ENCODE results near the gene GRK5. TPM values are rescaled to one million over a fixed set of nuclear protein-coding genes. Genes with fewer than 3 reads are reported as not detected.

Gene GRK5
- total RNA-seq, 1 experiment from 2014 or later, result 0.82 TPM

DNA sequence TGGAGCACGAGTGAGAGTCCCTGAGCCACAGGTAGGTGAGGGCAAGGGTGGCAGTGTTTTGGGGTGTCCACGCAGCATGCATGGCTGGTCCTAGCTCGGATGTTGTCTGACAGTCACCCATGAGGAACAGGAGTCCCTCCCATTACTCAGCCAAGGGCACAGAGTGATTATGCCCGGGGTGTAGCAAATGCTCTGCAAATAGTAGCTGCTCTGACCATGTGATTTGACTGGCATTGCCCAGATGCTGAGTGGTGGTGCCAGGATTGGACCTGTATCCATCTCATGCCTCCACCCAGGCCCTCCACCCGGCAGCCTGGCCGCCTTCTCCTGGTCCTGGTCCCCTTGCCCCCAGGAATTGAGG lies 150.8 kb downstream of the GRK5 start:
- BruUV-seq (replicated peaks), result no TSS peak
- Mint-ChIP-seq H3K9me3 (ENCODE audit: unreplicated experiment) (peaks cover 18% of the 10 kb centered on the region), H3K4me3 (ENCODE audit: unreplicated experiment) (no peak overlapping the region), H3K36me3 (ENCODE audit: insufficient read depth, unreplicated experiment) (peaks cover 6% of the 10 kb centered on the region), H3K27ac (ENCODE audit: low read depth, unreplicated experiment) (no peak overlapping the region), H3K27me3 (ENCODE audit: insufficient read depth, unreplicated experiment) (no peaks in the 10 kb centered on the region), H3K4me1 (ENCODE audit: insufficient read depth, unreplicated experiment) (no peaks in the 10 kb centered on the region)
- intact Hi-C loops (cut with micrococcal nuclease), result no loop called here
- TF ChIP-seq, protein P1, sequence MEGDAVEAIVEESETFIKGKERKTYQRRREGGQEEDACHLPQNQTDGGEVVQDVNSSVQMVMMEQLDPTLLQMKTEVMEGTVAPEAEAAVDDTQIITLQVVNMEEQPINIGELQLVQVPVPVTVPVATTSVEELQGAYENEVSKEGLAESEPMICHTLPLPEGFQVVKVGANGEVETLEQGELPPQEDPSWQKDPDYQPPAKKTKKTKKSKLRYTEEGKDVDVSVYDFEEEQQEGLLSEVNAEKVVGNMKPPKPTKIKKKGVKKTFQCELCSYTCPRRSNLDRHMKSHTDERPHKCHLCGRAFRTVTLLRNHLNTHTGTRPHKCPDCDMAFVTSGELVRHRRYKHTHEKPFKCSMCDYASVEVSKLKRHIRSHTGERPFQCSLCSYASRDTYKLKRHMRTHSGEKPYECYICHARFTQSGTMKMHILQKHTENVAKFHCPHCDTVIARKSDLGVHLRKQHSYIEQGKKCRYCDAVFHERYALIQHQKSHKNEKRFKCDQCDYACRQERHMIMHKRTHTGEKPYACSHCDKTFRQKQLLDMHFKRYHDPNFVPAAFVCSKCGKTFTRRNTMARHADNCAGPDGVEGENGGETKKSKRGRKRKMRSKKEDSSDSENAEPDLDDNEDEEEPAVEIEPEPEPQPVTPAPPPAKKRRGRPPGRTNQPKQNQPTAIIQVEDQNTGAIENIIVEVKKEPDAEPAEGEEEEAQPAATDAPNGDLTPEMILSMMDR (IDR thresholded peaks at IDR 0.05; ENCODE audit: unreplicated experiment), result no peak
- ChIA-PET POLR2A (no interaction called here), CTCF (interaction anchor here (0.6 kb wide), 1 partner anchor 58 kb away, joined by 3 read pairs; no protein-coding TSS in a partner anchor)
- DNase-seq (ENCODE audit: unreplicated experiment), result no peak

DNA sequence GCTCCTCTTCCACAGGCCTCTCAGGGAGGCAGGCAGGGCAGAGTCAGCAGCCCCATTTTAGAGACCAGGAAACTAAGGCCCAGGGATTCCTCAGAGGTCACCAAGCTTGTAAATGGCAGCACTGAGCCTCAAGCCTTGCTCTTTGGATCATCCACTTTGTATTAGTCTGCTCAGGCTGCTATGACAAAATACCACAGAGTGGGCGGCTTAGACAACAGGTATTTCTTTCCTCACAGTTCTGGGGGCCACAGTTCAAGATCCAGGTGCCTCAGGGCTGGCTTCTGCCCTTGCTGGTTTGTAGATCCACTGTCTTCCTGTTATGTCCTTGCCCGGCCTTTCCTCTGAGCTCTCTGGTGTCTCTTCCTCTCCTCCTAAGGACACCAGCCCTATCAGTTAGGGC lies 151.2 kb downstream of the GRK5 start:
- ChIA-PET CTCF (no interaction called here), POLR2A (no interaction called here)
- no TSS peak for BruUV-seq (replicated peaks)
- DNase-seq (ENCODE audit: unreplicated experiment), result no peak
- Mint-ChIP-seq H3K27me3 (ENCODE audit: insufficient read depth, unreplicated experiment) (no peaks in the 10 kb centered on the region), H3K4me3 (ENCODE audit: unreplicated experiment) (no peak overlapping the region), H3K27ac (ENCODE audit: low read depth, unreplicated experiment) (no peak overlapping the region), H3K9me3 (ENCODE audit: unreplicated experiment) (peaks cover 18% of the 10 kb centered on the region), H3K36me3 (ENCODE audit: insufficient read depth, unreplicated experiment) (peaks cover 6% of the 10 kb centered on the region), H3K4me1 (ENCODE audit: insufficient read depth, unreplicated experiment) (no peaks in the 10 kb centered on the region)
- intact Hi-C loops (cut with micrococcal nuclease), result no loop called here
- TF ChIP-seq, protein P1 (IDR thresholded peaks at IDR 0.05; ENCODE audit: unreplicated experiment), result no peak

DNA sequence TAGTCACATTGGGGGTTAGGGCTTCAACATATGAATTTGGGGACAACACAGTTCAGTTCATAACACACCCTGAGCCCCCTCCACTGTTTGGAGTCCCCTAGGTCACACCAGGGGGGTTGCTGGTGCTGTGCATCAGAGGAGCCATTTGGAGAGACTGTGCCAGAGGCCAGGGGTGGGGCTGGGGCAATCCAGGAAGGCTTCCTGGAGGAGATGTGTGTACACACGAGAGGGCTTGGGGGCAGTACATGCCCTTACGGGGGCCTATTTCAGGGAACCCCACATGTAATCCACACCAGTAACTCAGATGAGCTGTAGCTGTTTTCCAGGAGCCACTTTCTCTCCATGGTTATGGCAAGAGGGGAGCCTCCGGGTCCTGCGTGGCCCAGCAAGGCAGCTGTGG lies 151.7 kb downstream of the GRK5 start:
- intact Hi-C loops (cut with micrococcal nuclease), result no loop called here
- CTCF ChIA-PET, result no interaction called here

DNA sequence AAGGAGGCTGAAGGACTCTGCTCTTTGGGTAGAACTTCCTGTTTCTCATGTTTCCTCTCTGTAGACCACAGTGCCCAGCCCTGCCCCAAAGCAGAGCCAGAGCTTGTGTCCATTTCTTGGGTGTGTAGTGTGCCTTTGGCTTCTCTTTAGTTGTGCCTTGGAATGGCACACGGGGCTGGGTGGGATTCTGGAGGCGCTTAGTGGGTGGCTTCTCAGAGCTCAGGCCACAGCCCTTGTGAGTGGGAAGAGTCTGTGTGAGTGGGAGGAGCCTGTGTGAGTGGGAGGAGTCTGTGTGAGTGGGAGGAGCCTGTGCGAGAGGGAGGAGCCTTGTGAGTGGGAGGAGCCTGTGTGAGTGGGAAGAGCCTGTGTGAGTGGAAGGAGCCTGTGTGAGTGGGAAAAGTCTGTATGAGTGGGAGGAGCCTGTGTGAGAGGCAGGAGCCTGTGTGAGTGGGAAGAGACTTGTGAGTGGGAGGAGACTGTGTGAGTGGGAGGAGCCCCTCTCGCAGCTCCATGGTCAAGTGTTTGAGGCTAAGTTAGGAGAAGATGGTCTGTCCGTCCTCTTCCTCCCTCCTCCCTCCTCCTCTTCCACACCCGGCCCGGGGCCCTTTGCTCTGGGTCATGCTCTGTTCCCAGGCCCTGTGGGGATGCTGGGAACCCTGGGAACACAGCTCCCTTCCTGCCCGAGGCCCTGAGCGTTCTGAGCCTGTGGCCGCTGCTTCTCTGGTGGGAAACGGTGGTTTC lies 153.0 kb downstream of the GRK5 start:
- no peaks in the 10 kb centered on the region for H3K4me1 Mint-ChIP-seq (ENCODE audit: insufficient read depth, unreplicated experiment)
- intact Hi-C loops (cut with micrococcal nuclease), result no loop called here
- H3K9me3 Mint-ChIP-seq (ENCODE audit: unreplicated experiment), result peaks cover 18% of the 10 kb centered on the region
- H3K27me3 Mint-ChIP-seq (ENCODE audit: insufficient read depth, unreplicated experiment), result no peaks in the 10 kb centered on the region
- no peak overlapping the region for H3K27ac Mint-ChIP-seq (ENCODE audit: low read depth, unreplicated experiment)
- BruUV-seq (replicated peaks), result no TSS peak
- TF ChIP-seq, protein P1 (IDR thresholded peaks at IDR 0.05; ENCODE audit: unreplicated experiment), result no peak
- H3K4me3 Mint-ChIP-seq (ENCODE audit: unreplicated experiment), result no peak overlapping the region
- DNase-seq (ENCODE audit: unreplicated experiment), result no peak
- peaks cover 6% of the 10 kb centered on the region for H3K36me3 Mint-ChIP-seq (ENCODE audit: insufficient read depth, unreplicated experiment)
- ChIA-PET CTCF (no interaction called here), POLR2A (interaction anchor here (0.6 kb wide), 1 partner anchor 163 kb away, joined by 6 read pairs; no protein-coding TSS in a partner anchor)

More for the DNA sequence above, 151.7 kb downstream of the GRK5 start:
- peaks cover 6% of the 10 kb centered on the region for H3K36me3 Mint-ChIP-seq (ENCODE audit: insufficient read depth, unreplicated experiment)
- POLR2A ChIA-PET, result no interaction called here
- H3K27ac Mint-ChIP-seq (ENCODE audit: low read depth, unreplicated experiment), result no peak overlapping the region
- no peak for DNase-seq (ENCODE audit: unreplicated experiment)
- no TSS peak for BruUV-seq (replicated peaks)
- TF ChIP-seq, protein P1 (IDR thresholded peaks at IDR 0.05; ENCODE audit: unreplicated experiment), result no peak
- H3K4me3 Mint-ChIP-seq (ENCODE audit: unreplicated experiment), result no peak overlapping the region
- peaks cover 18% of the 10 kb centered on the region for H3K9me3 Mint-ChIP-seq (ENCODE audit: unreplicated experiment)
- H3K4me1 Mint-ChIP-seq (ENCODE audit: insufficient read depth, unreplicated experiment), result no peaks in the 10 kb centered on the region
- no peaks in the 10 kb centered on the region for H3K27me3 Mint-ChIP-seq (ENCODE audit: insufficient read depth, unreplicated experiment)
